ENCODE measurements around the gene CYSTM1. TPM values are rescaled to one million over a fixed set of nuclear protein-coding genes. Genes with fewer than 3 reads are reported as not detected.

The CYSTM1 gene
- total and polyA plus RNA-seq, 2 of the 8 experiments (the other 6 are each of a cell fraction or from before 2014, with no cell fraction given) = 25.0 to 47.8 TPM

GRCh38 chr5:140130949-140131733 is 43.8 kb upstream of the CYSTM1 start:
- H4K5ac ChIP-seq (ENCODE audit: insufficient read length, low read depth, low read length) = no peak overlapping the region
- CTCF ChIA-PET (ENCODE audit: partially characterized antibody) = interaction anchor here (0.7 to 9.5 kb wide), 5 partner anchors 10 to 58 kb away, joined by 3 to 105 read pairs (median 5); no protein-coding TSS in a partner anchor
- no peak overlapping the region for H3K18ac ChIP-seq (ENCODE audit: extremely low read depth, low read length)
- H4K20me1 ChIP-seq (replicated peaks in 1 of 2; ENCODE audit: control insufficient read depth in 1 of 2, insufficient read depth in 2 of 2, low read length in 2 of 2) = no peaks in the 10 kb centered on the region
- H2BK120ac ChIP-seq (replicated peaks; ENCODE audit: low read depth, low read length) = no peak overlapping the region
- H3K14ac ChIP-seq (ENCODE audit: insufficient read length) = no peak overlapping the region
- no peak overlapping the region for H3K4me2 ChIP-seq (ENCODE audit: insufficient read depth in 1 of 2, low read depth in 2 of 2, low read length in 2 of 2)
- no peaks in the 10 kb centered on the region for H3K23me2 ChIP-seq (ENCODE audit: low read depth, low read length)
- H3K4me1 ChIP-seq (replicated peaks in 1 of 4; ENCODE audit: control insufficient read depth in 3 of 4, insufficient read depth in 4 of 4, low read length in 3 of 4) = peaks cover 0 to 7% (median 1%) of the 10 kb centered on the region in 4 experiments; a peak in 2 of 7 replicates
- H3K4me3 ChIP-seq (ENCODE audit: extremely low read depth in 1 of 4, insufficient read depth in 2 of 4, low read depth in 3 of 4, low read length in 4 of 4) = no peak overlapping the region
- H2AFZ ChIP-seq (ENCODE audit: low read length) = no peak overlapping the region
- no peaks in the 10 kb centered on the region for H3K36me3 ChIP-seq (ENCODE audit: control insufficient read depth in 2 of 4, insufficient read depth in 4 of 4, low read length in 3 of 4)
- no peak overlapping the region for H3K4ac ChIP-seq (replicated peaks; ENCODE audit: insufficient read length, low read depth, low read length)
- H2BK12ac ChIP-seq (ENCODE audit: low read depth, low read length) = no peak overlapping the region
- 73% methylated on average over 5 of the region's 5 CpGs; no CpG with 5 or more reads in 1 of the 2 experiments for WGBS, 2 experiments (ENCODE audit: extremely low coverage in 1 of 2, insufficient coverage in 1 of 2, insufficient read length in 1 of 2, insufficient replicate concordance in 2 of 2, low coverage in 1 of 2, low lambda C conversion rate in 2 of 2, missing lambda C conversion rate in 1 of 2)
- no peak overlapping the region for H3K56ac ChIP-seq (replicated peaks; ENCODE audit: insufficient read length, low read depth, low read length)
- H3K79me1 ChIP-seq (ENCODE audit: low read depth, low read length) = no peaks in the 10 kb centered on the region
- H2BK5ac ChIP-seq (ENCODE audit: low read depth, low read length) = no peak overlapping the region
- H3K9me3 ChIP-seq (ENCODE audit: insufficient read depth in 2 of 2, low read depth in 1 of 2, low read length in 1 of 2) = no peaks in the 10 kb centered on the region
- FAIRE-seq (no peak), DNase-seq (ENCODE audit: low read depth in 1 of 2, low spot score in 2 of 2) (no peak)
- H3K27me3 ChIP-seq (replicated peaks in 1 of 4; ENCODE audit: control insufficient read depth in 3 of 4, extremely low read depth in 1 of 4, insufficient read depth in 3 of 4, low read length in 3 of 4) = no peaks in the 10 kb centered on the region; a peak in 1 of 7 replicates
- H3K9ac ChIP-seq (replicated peaks in 1 of 4; ENCODE audit: extremely low read depth in 1 of 4, low read depth in 3 of 4, low read length in 3 of 4) = no peak overlapping the region
- no peak overlapping the region for H4K91ac ChIP-seq (replicated peaks; ENCODE audit: insufficient read length, low read length)
- POLR2A ChIA-PET (ENCODE audit: partially characterized antibody) = interaction anchor here (1.9 kb wide), 1 partner anchor 9 kb away, joined by 6 read pairs; no protein-coding TSS in a partner anchor
- H3K79me2 ChIP-seq (ENCODE audit: control insufficient read depth in 1 of 2, insufficient read depth in 2 of 2, low read length in 2 of 2) = no peaks in the 10 kb centered on the region
- H3K27ac ChIP-seq (ENCODE audit: low read depth, low read length) = no peak overlapping the region
- H3K23ac ChIP-seq (ENCODE audit: insufficient read length) = no peak overlapping the region
- H2BK20ac ChIP-seq (ENCODE audit: low read length) = no peak overlapping the region
- H2BK15ac ChIP-seq (ENCODE audit: low read length) = no peak overlapping the region
- no peak overlapping the region for H4K8ac ChIP-seq (ENCODE audit: extremely low read depth, insufficient read depth, low read length)
- H2AK5ac ChIP-seq (ENCODE audit: low read depth, low read length) = no peak overlapping the region
- TF ChIP-seq, protein P1, sequence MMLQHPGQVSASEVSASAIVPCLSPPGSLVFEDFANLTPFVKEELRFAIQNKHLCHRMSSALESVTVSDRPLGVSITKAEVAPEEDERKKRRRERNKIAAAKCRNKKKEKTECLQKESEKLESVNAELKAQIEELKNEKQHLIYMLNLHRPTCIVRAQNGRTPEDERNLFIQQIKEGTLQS (IDR thresholded peaks at IDR 0.05; ENCODE audit: insufficient read depth, low read depth, low read length) = no peak
- no peak for TF ChIP-seq EZH2 (IDR thresholded peaks at IDR 0.05; ENCODE audit: low read depth, low read length, severe bottlenecking)
- no peak for TF ChIP-seq RAD21 (IDR thresholded peaks at IDR 0.05 in 1 of 2, conservative IDR thresholded peaks at IDR 0.05 in 1 of 2; ENCODE audit: low read depth in 2 of 2, low read length in 2 of 2)
- TF ChIP-seq JUND (IDR thresholded peaks at IDR 0.05; ENCODE audit: low read length) = no peak
- no peak for TF ChIP-seq KDM4A (IDR thresholded peaks at IDR 0.05; ENCODE audit: low read depth, low read length, severe bottlenecking)
- no peak for TF ChIP-seq ASH2L (IDR thresholded peaks at IDR 0.05; ENCODE audit: low read length)
- TF ChIP-seq SIRT6 (IDR thresholded peaks at IDR 0.05; ENCODE audit: low read length) = no peak
- no peak for TF ChIP-seq SUZ12 (IDR thresholded peaks at IDR 0.05; ENCODE audit: low read length)
- no peak for TF ChIP-seq RBBP5 (IDR thresholded peaks at IDR 0.05; ENCODE audit: borderline replicate concordance, low read depth, low read length)
- TF ChIP-seq PHF8 (conservative IDR thresholded peaks at IDR 0.05; ENCODE audit: low read depth, low read length) = no peak
- TF ChIP-seq MAFK (IDR thresholded peaks at IDR 0.05; ENCODE audit: low read depth, low read length) = no peak

Measured in H1 (cell line).